GM19438 (cell line): Measurements from ENCODE around the gene RBM3.

Experiments used
- ATAC-seq: cut with Tn5 transposase; IDR thresholded peaks from one replicate; pipeline ENCODE4 v1.9.1; 2021; ENCODE audit warnings: low read depth; ENCODE audit not compliant: unreplicated experiment

RBM3 gene

GRCh38 chrX:48575642-48576041 is 1.4 kb downstream of the RBM3 start:
- ATAC-seq, result no peak

DNA sequence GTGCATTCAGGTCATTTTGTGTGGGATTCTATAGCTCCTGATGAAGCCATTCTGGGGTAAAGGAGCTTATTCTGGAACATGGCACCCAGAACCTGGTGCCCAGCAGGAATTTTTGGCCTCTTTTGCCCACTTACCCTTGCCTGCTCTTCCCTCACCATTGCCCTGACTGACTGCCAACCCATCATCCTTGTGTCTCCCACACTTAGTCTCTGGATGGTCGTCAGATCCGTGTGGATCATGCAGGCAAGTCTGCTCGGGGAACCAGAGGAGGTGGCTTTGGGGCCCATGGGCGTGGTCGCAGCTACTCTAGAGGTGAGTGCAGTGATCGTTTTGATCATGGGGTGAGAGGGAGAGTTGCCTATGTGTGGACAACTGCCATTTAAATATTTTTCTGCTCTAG is 1.8 kb downstream of the RBM3 start:
- ATAC-seq, result no peak

- ATAC-seq, result no peak
These were observed 4.4 kb downstream of the RBM3 start for GRCh38 chrX:48578661-48579128.

- no peak for ATAC-seq
These were observed 5.0 kb downstream of the RBM3 start for GRCh38 chrX:48579259-48579658.

DNA sequence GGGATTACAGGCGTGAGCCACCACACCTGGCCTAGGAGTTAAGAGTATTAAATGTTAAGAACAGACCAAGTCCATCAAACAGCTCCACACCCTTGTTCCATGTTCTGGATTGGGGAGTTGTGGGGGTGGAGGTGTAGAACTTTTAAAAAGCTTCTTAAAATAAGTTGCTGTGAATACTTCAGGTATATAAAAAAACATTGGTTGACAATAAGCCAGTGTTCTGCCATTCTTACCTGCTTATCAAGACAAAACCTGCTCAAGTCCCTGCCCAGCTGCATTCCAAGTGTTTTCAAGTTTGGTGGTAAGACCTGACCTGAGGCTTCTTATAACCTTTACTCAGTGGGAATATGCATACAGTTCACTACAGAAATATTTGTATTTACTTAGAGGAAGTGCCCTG is 6.4 kb downstream of the RBM3 start:
- no peak for ATAC-seq

DNA sequence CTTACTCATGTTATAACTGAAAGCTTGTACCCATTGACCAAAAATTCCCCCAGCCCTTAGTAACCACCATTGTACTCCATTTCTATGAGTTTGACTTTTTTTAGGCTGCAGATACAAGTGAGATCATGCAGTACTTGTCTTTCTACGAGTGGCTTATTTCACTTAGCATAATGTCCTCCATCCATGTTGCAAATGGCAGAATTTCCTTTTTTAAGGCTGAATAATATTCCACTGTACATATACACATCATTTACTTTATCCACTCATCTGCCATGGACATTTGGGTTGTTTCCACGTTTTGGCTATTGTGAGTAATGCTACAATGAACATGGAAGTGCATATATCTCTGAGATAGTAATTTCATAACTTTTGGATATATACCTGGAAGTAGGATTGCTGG is 10.4 kb downstream of the RBM3 start:
- ATAC-seq, result no peak

DNA sequence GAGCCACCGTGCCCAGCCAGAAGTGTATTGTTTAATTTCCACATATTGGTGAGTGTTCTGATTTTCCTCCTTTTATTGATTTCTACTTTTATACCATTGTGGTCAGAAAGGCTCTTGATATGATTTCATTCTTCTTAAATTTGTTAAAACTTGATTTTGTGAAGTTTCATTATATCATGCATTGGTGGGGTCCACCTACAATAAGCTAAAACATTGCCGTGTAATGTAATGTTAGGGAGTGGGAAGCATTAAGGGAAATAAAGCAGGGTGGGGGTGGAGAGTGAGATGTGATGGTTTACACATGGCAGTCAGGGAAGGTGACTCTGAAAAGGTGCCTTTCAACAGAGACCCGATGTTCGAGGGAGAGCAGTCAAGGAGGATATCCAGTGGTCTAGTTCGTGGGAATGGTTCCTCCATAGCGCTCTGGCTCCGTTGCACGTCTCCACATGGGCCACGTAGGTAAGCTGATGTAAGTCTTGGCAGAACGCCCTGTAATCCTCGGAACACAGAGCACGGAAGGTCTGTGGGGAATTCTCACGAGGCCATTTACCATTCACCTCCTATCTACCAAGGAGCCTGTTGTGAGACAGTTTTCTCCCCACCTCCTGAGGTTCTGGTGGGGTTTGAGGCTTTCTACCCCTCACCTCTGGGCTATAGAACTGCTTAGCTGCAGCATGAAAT is 15.3 kb downstream of the RBM3 start:
- ATAC-seq, result no peak

DNA sequence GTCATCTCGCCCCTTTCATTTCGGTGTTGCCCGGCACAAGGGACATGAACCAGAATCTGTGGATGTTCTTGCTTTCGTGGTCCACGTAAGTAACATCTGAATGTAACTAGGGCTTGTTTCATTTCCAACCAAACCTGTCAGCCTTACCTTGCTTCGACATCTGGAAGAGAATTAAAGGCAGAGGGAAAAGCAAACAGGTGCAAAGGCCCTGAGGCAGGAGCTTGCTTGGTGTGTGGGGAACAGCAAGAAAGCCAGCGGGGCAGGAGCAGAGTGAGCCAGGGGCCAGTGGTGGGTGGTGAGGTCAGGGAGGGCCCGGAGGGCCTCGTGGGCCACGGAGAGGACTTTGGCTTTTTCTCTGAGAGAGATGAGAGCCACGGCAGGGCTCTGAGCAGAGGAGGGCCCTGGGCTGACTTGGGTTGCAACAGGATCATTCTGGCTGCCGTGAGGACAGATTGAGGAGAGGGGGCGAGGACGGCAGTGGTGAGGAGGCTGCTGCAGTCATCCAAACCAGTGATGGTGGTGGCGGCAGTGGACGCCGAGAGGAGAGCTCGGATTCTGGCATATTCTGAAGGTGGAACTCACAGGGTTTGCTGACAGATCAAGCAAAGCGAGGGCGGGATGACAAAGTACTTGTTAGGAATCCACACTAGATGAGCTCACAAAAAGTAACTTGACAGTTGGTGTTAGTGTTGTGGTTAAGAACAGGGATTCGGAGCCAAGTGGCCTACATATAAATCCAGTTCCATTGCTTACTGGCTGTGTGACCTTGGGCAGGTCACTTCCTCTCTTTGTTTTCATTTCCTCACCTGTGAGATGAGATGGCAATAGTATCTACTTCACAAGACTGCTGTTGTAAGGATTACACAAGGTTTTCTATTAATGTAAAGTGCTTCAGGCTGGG is 16.2 kb downstream of the RBM3 start:
- no peak for ATAC-seq

DNA sequence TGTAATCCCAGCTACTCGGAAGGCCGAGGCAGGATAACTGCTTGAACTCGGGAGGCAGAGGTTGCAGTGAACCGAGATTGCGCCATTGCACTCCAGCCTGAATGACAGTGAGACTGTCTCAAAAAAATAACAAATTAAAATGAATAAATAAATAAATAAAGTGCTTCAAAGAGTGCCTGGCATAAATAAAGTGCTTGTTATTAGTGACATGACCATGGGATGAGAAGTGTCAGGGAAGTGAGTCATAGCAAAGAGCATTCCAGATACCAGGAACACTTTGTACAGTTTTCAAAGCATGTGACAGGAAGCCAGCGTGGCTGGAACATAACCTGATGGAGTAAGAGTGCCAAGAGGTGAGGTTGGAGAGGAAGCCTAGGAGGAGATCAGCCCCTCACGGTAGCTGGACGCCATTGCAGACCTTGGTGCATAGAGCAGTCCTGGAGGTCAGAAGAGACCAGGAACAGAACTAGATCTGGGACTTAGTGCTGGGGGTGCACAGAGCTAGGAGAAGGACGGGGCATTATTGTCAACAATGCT is 17.0 kb downstream of the RBM3 start:
- no peak for ATAC-seq

DNA sequence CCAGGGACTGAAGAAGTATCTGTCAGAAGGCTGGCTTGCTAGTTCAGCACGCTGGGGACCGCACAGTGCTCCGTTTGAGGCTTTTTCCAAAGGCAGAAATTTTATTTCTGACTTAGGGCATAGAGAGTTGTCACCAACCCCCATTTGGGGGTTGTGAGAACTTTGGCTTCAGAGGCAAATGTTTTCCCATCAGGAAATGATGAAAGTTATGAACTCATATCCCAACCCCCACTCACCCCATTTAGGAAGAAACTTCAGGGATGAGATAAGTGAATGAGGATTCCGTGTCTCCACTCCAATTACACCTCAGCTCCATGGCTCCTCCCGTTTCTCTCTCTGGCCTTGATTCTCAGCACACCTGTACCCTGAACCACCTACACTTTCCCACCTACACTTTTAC is 18.7 kb downstream of the RBM3 start:
- no peak for ATAC-seq

- no peak for ATAC-seq
These were observed 21.6 kb downstream of the RBM3 start for GRCh38 chrX:48595929-48596328.

DNA sequence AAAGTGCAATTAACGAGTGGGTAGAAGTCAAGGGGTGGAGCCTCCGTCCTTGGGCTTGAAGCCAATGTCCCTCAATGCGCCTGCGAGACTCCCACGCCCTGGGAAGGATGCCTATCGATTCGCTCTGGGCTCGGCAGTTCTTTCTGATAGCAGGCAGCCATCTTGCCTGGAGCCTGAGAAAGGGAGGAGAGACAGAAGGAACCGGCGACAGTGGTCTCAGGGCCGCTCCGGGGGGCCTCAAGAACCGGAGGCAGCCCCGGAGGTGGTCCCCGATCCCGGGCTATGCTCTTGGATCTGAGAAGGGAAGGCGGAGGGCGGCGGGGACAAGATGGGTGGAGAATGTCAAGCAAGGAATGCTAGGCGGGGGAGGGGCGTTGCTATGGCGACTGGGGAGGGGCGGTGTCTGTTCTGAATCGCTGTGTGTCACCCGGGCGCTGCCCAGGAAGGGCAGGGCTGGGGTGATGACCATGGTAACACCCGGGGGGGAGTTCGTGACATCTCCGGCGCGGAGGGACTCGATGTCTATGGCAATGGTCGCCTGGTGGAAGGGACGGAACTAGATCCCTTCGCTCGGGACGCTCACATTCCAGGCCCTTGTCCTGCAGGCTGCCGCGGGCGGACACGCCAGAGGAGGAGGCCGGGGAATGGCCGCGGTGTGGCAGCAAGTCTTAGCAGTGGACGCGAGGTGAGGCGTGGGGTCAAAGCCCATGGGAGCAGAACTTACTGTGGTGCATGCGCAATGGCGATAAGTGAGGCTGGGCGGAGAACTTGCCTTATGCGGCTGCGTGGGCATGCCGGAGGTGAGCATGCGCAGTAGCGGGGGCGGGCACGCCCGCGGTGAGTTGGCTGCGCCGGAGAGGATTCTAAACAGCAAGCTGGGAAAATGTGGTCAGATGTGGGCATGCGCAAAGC is 23.3 kb downstream of the RBM3 start, which contains the start of gene WDR13:
Gene WDR13, plus strand, starts transcription at position 140 of the 912 bp plus-strand sequence. Its CDS starts 505 bp downstream, at position 645.
- ATAC-seq, result peak; percentile 66

- no peak for ATAC-seq
These were observed 24.3 kb downstream of the RBM3 start for GRCh38 chrX:48598614-48599013.

DNA sequence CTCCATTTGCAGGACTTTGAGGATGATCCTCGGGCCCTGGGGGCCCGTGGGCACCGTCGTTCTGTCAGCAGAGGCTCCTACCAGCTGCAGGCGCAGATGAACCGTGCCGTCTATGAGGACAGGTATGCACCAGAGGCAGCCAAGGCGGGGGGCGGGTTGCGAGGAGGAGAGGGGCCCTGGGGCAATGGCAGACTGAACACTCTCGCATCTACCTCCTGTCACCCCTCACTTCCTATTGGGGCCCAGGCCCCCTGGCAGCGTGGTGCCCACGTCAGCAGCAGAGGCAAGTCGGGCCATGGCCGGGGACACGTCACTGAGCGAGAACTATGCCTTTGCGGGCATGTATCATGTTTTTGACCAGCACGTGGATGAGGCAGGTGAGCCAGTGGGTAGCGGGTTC is 25.1 kb downstream of the RBM3 start:
- ATAC-seq, result no peak

DNA sequence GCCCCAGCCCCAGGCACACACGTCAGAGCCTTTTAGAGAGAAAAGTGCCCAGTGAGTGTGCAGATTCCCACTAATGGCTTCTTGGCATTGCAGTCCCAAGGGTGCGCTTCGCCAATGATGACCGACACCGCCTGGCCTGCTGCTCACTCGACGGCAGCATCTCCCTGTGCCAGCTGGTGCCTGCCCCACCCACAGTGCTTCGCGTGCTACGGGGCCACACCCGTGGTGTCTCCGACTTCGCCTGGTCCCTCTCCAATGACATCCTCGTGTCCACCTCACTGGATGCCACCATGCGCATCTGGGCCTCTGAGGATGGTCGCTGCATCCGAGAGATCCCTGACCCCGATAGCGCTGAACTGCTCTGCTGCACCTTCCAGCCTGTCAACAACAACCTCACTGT is 25.9 kb downstream of the RBM3 start:
- ATAC-seq, result no peak

DNA sequence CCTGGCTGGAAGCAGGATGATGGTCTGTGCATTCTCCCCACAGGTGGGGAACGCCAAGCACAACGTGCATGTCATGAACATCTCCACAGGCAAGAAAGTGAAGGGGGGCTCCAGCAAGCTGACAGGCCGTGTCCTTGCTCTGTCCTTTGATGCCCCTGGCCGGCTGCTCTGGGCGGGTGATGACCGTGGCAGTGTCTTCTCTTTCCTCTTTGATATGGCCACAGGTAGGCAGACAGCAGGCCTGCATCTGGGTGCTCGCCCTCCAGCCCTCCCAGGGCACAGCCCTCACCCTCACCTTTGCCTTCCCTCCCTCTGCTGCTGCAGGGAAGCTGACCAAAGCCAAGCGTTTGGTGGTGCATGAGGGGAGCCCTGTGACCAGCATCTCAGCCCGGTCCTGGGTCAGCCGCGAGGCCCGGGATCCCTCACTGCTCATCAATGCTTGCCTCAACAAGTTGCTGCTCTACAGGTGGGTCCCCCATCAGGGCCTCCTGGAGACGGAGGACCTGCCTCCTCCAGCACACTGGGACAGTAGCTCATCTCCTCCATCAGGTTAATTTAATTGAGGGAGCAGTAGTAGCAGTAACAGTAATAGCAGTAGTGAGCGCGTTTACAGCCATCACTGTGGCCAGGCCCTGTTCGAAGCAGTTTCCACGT is 27.6 kb downstream of the RBM3 start:
- no peak for ATAC-seq

DNA sequence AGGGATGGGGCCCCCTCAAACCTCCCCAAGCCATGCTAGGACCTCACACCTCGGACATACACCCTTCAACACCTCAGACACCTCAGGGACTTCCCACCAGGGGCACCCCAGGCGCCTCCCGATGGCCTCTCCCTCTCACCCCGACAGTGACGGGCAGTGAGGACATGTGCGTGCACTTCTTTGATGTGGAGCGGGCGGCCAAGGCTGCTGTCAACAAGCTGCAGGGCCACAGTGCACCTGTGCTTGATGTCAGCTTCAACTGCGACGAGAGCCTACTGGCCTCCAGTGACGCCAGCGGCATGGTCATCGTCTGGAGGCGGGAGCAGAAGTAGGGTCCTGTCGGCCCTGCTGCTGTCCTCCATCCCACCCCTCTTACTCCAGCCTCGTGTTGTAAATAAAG is 30.4 kb downstream of the RBM3 start:
- no peak for ATAC-seq

DNA sequence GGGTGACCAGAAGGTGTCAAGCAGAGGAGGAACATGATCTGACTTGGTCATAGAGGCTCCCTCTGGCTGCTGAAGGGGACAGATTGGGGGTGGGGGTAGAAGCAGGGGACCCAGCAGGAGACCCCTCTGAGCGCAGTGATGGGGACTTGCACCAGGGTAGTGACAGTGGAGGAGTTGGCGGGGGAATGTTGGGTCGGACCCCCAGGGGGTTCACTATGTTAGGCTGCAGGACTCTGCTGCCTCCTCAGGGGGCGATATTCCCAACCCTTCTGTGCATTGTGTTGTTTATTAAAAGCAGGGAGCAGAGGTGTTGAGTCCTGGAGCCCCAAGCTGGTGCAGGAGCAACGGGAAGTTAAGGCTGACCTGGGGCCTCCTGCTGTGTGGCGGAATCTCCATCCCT is 31.8 kb downstream of the RBM3 start:
- no peak for ATAC-seq

GRCh38 chrX:48611703-48612102 is 37.4 kb downstream of the RBM3 start:
- no peak for ATAC-seq
